Gastrocnemius medialis (tissue), 4 donors: ENCODE data around the gene ADRA2B.
"Not testable (repeated sequence)": the region's sequence is repeated elsewhere in the genome, so short reads cannot be mapped to it uniquely, and the experiment has no call there.

ENCODE experiments used
- POLR2A ChIP-seq, 2 donors: fragments of 450-650 bp; IDR thresholded peaks; one replicate each; pipeline ENCODE4 v1.6.1; 2017; ENCODE audit warnings: antibody characterized with exemption in 2 of 2, mild to moderate bottlenecking in 2 of 2, moderate library complexity in 2 of 2
- TF ChIP-seq, protein P1 (sequence below), 5 experiments: fragments of 450-650 bp in 3 of 5; fragments of 200-600 bp in 2 of 5; sonication (generic) in 2 of 5; IDR thresholded peaks in 4 of 5; conservative IDR thresholded peaks in 1 of 5; 1 replicate in 4 of 5; 2 replicates in 1 of 5; pipeline ENCODE4 v1.5.1; 2016 to 2019; ENCODE audit warnings: antibody characterized with exemption in 5 of 5, mild to moderate bottlenecking in 3 of 5, moderate library complexity in 3 of 5

DNA sequence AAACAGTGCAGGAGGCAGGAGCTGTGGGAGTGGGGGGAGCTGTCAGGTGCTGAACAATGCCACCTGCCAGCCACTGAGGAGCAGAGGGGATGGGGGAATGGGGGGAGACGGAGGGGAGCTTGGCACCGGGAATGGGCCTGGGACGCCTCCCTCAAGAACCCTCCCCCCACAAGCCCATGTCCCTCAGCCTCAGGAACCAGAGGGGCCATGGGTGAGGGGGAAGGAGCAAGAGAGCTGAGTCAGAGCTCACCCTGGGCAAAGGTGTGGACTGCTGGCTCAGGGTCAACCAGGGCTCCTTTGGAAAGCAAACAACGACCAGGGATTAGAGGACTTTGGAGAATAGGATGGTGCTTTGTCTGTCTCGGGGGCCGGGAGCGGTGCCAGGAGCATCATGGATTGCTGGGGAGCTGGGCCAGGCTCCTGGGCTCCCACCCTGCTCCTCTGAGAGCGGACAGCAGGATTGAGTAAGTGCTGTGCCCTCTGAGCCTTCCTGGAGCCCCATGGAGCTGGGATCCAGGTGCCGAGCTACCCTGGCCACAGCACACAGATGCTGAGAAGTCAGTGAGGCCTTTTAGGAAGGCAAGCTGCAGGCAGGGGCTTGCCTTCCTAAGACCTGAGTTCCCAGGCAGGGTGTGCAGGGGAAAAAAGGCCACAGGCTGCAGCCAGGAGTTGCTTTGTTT is 48.3 kb downstream of the ADRA2B start:
- TF ChIP-seq, protein P1, sequence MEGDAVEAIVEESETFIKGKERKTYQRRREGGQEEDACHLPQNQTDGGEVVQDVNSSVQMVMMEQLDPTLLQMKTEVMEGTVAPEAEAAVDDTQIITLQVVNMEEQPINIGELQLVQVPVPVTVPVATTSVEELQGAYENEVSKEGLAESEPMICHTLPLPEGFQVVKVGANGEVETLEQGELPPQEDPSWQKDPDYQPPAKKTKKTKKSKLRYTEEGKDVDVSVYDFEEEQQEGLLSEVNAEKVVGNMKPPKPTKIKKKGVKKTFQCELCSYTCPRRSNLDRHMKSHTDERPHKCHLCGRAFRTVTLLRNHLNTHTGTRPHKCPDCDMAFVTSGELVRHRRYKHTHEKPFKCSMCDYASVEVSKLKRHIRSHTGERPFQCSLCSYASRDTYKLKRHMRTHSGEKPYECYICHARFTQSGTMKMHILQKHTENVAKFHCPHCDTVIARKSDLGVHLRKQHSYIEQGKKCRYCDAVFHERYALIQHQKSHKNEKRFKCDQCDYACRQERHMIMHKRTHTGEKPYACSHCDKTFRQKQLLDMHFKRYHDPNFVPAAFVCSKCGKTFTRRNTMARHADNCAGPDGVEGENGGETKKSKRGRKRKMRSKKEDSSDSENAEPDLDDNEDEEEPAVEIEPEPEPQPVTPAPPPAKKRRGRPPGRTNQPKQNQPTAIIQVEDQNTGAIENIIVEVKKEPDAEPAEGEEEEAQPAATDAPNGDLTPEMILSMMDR (IDR thresholded peaks at IDR 0.05 in 4 of 5, conservative IDR thresholded peaks at IDR 0.05 in 1 of 5) = not testable (repeated sequence)
- not testable (repeated sequence) for TF ChIP-seq POLR2A (IDR thresholded peaks at IDR 0.05)
